ENCODE measurements around the gene SUPT3H.

DNA sequence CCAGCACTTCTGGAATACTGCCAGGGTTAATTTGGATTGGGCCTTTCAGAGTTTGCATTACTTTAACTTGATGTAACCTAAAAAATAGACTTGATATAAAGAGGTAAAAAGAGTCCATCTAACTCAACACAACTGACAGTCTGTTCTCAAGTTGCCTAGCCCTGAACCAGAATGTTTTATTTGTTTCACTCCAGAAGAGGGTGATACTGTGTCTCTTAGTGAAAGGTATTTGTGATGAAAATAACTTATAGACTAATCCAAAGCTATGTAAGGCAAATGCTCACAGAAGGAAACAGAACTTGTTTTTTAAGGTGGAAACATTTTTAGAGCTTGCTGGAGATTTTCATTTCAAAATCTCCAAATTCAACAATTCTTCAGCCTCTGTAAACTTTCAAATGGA, 518.7 kb downstream of the SUPT3H start:
- no peak for TF ChIP-seq POLR2A (IDR thresholded peaks at IDR 0.05)
- no peak for TF ChIP-seq POLR2AphosphoS5 (IDR thresholded peaks at IDR 0.05)
- TF ChIP-seq, protein P1, sequence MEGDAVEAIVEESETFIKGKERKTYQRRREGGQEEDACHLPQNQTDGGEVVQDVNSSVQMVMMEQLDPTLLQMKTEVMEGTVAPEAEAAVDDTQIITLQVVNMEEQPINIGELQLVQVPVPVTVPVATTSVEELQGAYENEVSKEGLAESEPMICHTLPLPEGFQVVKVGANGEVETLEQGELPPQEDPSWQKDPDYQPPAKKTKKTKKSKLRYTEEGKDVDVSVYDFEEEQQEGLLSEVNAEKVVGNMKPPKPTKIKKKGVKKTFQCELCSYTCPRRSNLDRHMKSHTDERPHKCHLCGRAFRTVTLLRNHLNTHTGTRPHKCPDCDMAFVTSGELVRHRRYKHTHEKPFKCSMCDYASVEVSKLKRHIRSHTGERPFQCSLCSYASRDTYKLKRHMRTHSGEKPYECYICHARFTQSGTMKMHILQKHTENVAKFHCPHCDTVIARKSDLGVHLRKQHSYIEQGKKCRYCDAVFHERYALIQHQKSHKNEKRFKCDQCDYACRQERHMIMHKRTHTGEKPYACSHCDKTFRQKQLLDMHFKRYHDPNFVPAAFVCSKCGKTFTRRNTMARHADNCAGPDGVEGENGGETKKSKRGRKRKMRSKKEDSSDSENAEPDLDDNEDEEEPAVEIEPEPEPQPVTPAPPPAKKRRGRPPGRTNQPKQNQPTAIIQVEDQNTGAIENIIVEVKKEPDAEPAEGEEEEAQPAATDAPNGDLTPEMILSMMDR (IDR thresholded peaks at IDR 0.05) = no peak
